Measurements from ENCODE around the gene SLC6A9. TPM values are rescaled to one million over a fixed set of nuclear protein-coding genes. Genes with fewer than 3 reads are reported as not detected.

SLC6A9 gene
- total RNA-seq, 1 experiment from 2014 or later: 45.0 TPM

DNA sequence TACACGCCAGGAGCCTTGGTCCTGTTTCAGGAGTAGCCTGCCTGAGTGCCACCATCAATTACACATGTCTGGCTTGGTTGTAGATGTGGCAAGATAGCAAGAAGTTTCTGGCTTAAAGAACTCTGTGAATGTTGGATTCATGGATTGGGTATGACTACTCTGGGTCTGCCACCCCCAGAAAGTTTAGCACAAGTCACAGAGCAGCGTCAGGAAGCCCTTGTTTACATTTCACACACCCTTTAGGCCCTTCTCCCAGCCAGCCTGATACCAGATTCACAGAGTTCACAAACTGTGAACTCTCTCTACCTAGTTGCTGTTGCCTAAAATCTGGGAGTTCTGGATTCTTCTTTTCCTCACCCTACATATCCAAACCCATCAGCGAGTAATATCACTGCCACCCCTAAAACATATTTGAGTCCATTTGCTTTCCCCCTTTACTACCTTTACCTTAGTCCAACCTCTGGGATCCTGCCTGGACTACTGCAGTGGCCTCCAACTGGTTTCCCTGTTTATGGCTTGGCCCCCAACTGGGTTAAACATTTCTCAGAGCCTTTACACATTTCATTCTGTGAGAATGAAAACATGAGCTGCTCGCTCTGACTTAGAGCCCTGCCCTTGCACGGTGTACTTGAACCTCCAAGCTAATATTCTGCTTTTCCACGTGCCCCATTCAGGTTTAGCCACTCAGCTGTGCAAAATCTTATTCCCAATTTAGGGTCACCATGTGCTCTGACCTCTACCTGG lies 43.9 kb downstream of the SLC6A9 start:
- no peak overlapping the region for H3K4me3 ChIP-seq (ENCODE audit: low read depth, low read length)
- ChIA-PET POLR2A (no interaction called here), CTCF (no interaction called here)
- no peaks in the 10 kb centered on the region for H3K27me3 ChIP-seq (replicated peaks; ENCODE audit: control insufficient read depth, insufficient read depth, low read length)
- peaks cover 23% of the 10 kb centered on the region for H3K4me1 Mint-ChIP-seq (ENCODE audit: low read depth, unreplicated experiment)
- peaks cover 13% of the 10 kb centered on the region; the same call in 1 of the 2 replicates for H3K4me1 ChIP-seq
- TF ChIP-seq, protein P1, sequence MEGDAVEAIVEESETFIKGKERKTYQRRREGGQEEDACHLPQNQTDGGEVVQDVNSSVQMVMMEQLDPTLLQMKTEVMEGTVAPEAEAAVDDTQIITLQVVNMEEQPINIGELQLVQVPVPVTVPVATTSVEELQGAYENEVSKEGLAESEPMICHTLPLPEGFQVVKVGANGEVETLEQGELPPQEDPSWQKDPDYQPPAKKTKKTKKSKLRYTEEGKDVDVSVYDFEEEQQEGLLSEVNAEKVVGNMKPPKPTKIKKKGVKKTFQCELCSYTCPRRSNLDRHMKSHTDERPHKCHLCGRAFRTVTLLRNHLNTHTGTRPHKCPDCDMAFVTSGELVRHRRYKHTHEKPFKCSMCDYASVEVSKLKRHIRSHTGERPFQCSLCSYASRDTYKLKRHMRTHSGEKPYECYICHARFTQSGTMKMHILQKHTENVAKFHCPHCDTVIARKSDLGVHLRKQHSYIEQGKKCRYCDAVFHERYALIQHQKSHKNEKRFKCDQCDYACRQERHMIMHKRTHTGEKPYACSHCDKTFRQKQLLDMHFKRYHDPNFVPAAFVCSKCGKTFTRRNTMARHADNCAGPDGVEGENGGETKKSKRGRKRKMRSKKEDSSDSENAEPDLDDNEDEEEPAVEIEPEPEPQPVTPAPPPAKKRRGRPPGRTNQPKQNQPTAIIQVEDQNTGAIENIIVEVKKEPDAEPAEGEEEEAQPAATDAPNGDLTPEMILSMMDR (IDR thresholded peaks at IDR 0.05; ENCODE audit: insufficient read depth in 1 of 2, low read depth in 1 of 2, low read length in 1 of 2, severe bottlenecking in 1 of 2, unreplicated experiment in 1 of 2): no peak
- no peaks in the 10 kb centered on the region for H3K27me3 Mint-ChIP-seq (ENCODE audit: insufficient read depth, unreplicated experiment)
- no peak for DNase-seq
- H3K4me3 Mint-ChIP-seq (ENCODE audit: unreplicated experiment): no peak overlapping the region
- H3K9me3 ChIP-seq: no peaks in the 10 kb centered on the region
- intact Hi-C loops (cut with micrococcal nuclease; ENCODE audit: unreplicated experiment): no loop called here
- no peaks in the 10 kb centered on the region; the same call in 1 of the 2 replicates for H3K36me3 ChIP-seq (ENCODE audit: control insufficient read depth, insufficient read depth, low read length)
- no TSS peak for BruUV-seq (replicated peaks)
- peak overlapping the region; percentile 27 for H3K27ac Mint-ChIP-seq (ENCODE audit: unreplicated experiment)
- no peaks in the 10 kb centered on the region for H3K9me3 Mint-ChIP-seq (ENCODE audit: unreplicated experiment)
- peaks cover 26% of the 10 kb centered on the region for H3K36me3 Mint-ChIP-seq (ENCODE audit: insufficient read depth, unreplicated experiment)

DNA sequence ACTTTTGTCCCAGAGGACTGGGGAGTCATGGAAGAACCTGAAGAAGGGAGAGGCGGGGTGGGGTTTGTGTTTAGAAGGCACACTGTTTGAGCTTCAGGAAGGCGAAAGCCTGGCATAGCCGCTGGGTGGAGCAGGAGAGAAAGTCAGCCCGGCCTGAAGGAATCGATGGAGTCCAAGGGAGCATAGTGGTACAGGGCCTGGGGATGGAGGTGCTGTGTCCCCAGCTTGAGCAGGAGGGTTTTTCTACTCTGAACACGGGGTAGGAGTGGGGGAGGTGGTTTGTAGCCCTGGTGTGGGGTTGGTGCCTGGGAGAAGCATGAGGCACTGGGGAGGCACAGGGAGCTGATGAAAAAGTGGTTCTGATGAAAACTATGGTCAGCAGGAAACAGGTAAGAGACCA lies 44.5 kb downstream of the SLC6A9 start:
- Histone ChIP-seq H3K9me3 (no peaks in the 10 kb centered on the region), H3K27me3 (replicated peaks; ENCODE audit: control insufficient read depth, insufficient read depth, low read length) (no peaks in the 10 kb centered on the region), H3K36me3 (ENCODE audit: control insufficient read depth, insufficient read depth, low read length) (no peaks in the 10 kb centered on the region; the same call in 1 of the 2 replicates), H3K4me3 (ENCODE audit: low read depth, low read length) (no peak overlapping the region), H3K4me1 (peaks cover 13% of the 10 kb centered on the region; the same call in 1 of the 2 replicates)
- intact Hi-C loops (cut with micrococcal nuclease; ENCODE audit: unreplicated experiment): no loop called here
- no TSS peak for BruUV-seq (replicated peaks)
- POLR2A ChIA-PET: no interaction called here
- TF ChIP-seq, protein P1 (IDR thresholded peaks at IDR 0.05; ENCODE audit: insufficient read depth in 1 of 2, low read depth in 1 of 2, low read length in 1 of 2, severe bottlenecking in 1 of 2, unreplicated experiment in 1 of 2): no peak
- Mint-ChIP-seq H3K9me3 (ENCODE audit: unreplicated experiment) (no peaks in the 10 kb centered on the region), H3K4me1 (ENCODE audit: low read depth, unreplicated experiment) (peaks cover 23% of the 10 kb centered on the region), H3K36me3 (ENCODE audit: insufficient read depth, unreplicated experiment) (peaks cover 19% of the 10 kb centered on the region), H3K27ac (ENCODE audit: unreplicated experiment) (peak overlapping the region; percentile 43), H3K27me3 (ENCODE audit: insufficient read depth, unreplicated experiment) (no peaks in the 10 kb centered on the region), H3K4me3 (ENCODE audit: unreplicated experiment) (no peak overlapping the region)
- DNase-seq: no peak
- CTCF ChIA-PET: no interaction called here

DNA sequence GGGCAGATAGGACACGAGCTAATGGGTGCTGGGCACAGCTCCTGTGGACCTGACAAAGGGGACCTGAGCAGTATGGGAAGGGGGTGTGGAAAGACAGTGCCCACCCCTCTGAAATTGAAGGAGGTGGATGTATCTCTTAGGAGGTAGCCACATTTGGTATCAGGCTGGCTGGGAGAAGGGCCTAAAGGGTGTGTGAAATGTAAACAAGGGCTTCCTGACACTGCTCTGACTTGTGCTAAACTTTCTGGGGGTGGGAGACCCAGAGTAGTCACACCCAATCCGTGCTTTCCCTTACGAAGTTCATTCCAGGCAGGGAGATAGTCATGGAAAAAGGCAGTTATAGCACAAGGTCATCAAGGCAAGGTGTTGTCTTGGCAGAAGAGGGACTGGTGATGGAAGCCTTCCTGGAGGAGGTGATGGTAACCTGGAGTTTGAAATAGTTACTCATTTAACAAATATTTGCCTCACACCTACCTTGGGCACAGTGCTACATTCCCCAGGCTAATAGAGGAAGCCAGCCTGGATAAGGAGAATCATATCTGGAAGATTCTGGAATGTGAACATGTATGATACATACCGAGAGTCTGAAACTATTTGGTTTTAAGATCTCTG lies 45.2 kb downstream of the SLC6A9 start:
- intact Hi-C loops (cut with micrococcal nuclease; ENCODE audit: unreplicated experiment): no loop called here
- no peaks in the 10 kb centered on the region for H3K9me3 ChIP-seq
- no peaks in the 10 kb centered on the region for H3K9me3 Mint-ChIP-seq (ENCODE audit: unreplicated experiment)
- no TSS peak for BruUV-seq (replicated peaks)
- ChIA-PET CTCF (no interaction called here), POLR2A (no interaction called here)
- H3K27me3 Mint-ChIP-seq (ENCODE audit: insufficient read depth, unreplicated experiment): no peaks in the 10 kb centered on the region
- no peaks in the 10 kb centered on the region; the same call in 1 of the 2 replicates for H3K36me3 ChIP-seq (ENCODE audit: control insufficient read depth, insufficient read depth, low read length)
- H3K27me3 ChIP-seq (replicated peaks; ENCODE audit: control insufficient read depth, insufficient read depth, low read length): no peaks in the 10 kb centered on the region
- TF ChIP-seq, protein P1 (IDR thresholded peaks at IDR 0.05; ENCODE audit: insufficient read depth in 1 of 2, low read depth in 1 of 2, low read length in 1 of 2, severe bottlenecking in 1 of 2, unreplicated experiment in 1 of 2): no peak
- no peak overlapping the region for H3K4me3 ChIP-seq (ENCODE audit: low read depth, low read length)
- peaks cover 23% of the 10 kb centered on the region for H3K4me1 Mint-ChIP-seq (ENCODE audit: low read depth, unreplicated experiment)
- peaks cover 14% of the 10 kb centered on the region for H3K36me3 Mint-ChIP-seq (ENCODE audit: insufficient read depth, unreplicated experiment)
- no peak for DNase-seq
- H3K4me1 ChIP-seq: peaks cover 12% of the 10 kb centered on the region; the same call in 1 of the 2 replicates
- peak overlapping the region; percentile 43 for H3K27ac Mint-ChIP-seq (ENCODE audit: unreplicated experiment)
- H3K4me3 Mint-ChIP-seq (ENCODE audit: unreplicated experiment): no peak overlapping the region

All from Caco-2 (cell line).